ENCODE data around the gene NFIC. TPM values are rescaled to one million over a fixed set of nuclear protein-coding genes. Genes with fewer than 3 reads are reported as not detected.
A peak's percentile ranks its signal among the peaks of the same experiment; 100 is the strongest.

Gene NFIC
- total RNA-seq, 1 donor from 2014 or later: 38.3 TPM

GRCh38 chr19:3323658-3324057 lies 42.7 kb upstream of the NFIC start:
- no peak overlapping the region for H3K4me3 ChIP-seq (ENCODE audit: insufficient read depth, low read depth, low read length)
- H3K36me3 ChIP-seq (ENCODE audit: insufficient read depth, low read length): no peaks in the 10 kb centered on the region
- FAIRE-seq (no peak), DNase-seq (ENCODE audit: low read depth) (no peak)
- no peak overlapping the region for H2AFZ ChIP-seq (ENCODE audit: low read depth, low read length)
- H3K9ac ChIP-seq (ENCODE audit: low read length): no peak overlapping the region
- no peaks in the 10 kb centered on the region for H3K4me1 Mint-ChIP-seq (ENCODE audit: low read depth, unreplicated experiment)
- no peak overlapping the region for H3K27ac ChIP-seq (ENCODE audit: low read depth, low read length)
- no peaks in the 10 kb centered on the region for H4K20me1 ChIP-seq (ENCODE audit: insufficient read depth, low read length)
- H3K36me3 Mint-ChIP-seq (ENCODE audit: low read depth, unreplicated experiment): no peaks in the 10 kb centered on the region
- no peaks in the 10 kb centered on the region for H3K79me2 ChIP-seq (ENCODE audit: insufficient read depth, low read length)
- no peak overlapping the region for H3K4me2 ChIP-seq (ENCODE audit: low read length)
- H3K9me3 ChIP-seq (ENCODE audit: insufficient read depth, low read depth, low read length): no peaks in the 10 kb centered on the region
- TF ChIP-seq CTCF (IDR thresholded peaks at IDR 0.05; ENCODE audit: insufficient read depth, low read depth, low read length): no peak
- TF ChIP-seq EZH2 (IDR thresholded peaks at IDR 0.05; ENCODE audit: insufficient read depth, low read length): no peak
- H3K4me1 ChIP-seq (ENCODE audit: insufficient read depth, low read length): peaks cover 7% of the 10 kb centered on the region
- peaks cover 3% of the 10 kb centered on the region for H3K9me3 Mint-ChIP-seq (ENCODE audit: unreplicated experiment)
- peaks cover 50% of the 10 kb centered on the region for H3K27me3 Mint-ChIP-seq (ENCODE audit: low read depth, unreplicated experiment)
- H3K4me3 Mint-ChIP-seq (ENCODE audit: unreplicated experiment): no peak overlapping the region
- H3K27ac Mint-ChIP-seq (ENCODE audit: unreplicated experiment): no peak overlapping the region
- peaks cover 8% of the 10 kb centered on the region for H3K27me3 ChIP-seq (ENCODE audit: insufficient read depth, low read length)

GRCh38 chr19:3324405-3324856 lies 42.0 kb upstream of the NFIC start:
- Histone ChIP-seq H3K27me3 (ENCODE audit: insufficient read depth, low read length) (peaks cover 8% of the 10 kb centered on the region), H3K4me3 (ENCODE audit: insufficient read depth, low read depth, low read length) (no peak overlapping the region), H3K9me3 (ENCODE audit: insufficient read depth, low read depth, low read length) (no peaks in the 10 kb centered on the region), H3K36me3 (ENCODE audit: insufficient read depth, low read length) (no peaks in the 10 kb centered on the region), H3K9ac (ENCODE audit: low read length) (no peak overlapping the region), H3K79me2 (ENCODE audit: insufficient read depth, low read length) (no peaks in the 10 kb centered on the region), H3K27ac (ENCODE audit: low read depth, low read length) (no peak overlapping the region), H3K4me1 (ENCODE audit: insufficient read depth, low read length) (peaks cover 7% of the 10 kb centered on the region), H3K4me2 (ENCODE audit: low read length) (no peak overlapping the region), H2AFZ (ENCODE audit: low read depth, low read length) (no peak overlapping the region), H4K20me1 (ENCODE audit: insufficient read depth, low read length) (no peaks in the 10 kb centered on the region)
- FAIRE-seq: no peak
- Mint-ChIP-seq H3K36me3 (ENCODE audit: low read depth, unreplicated experiment) (no peaks in the 10 kb centered on the region), H3K27ac (ENCODE audit: unreplicated experiment) (no peak overlapping the region), H3K27me3 (ENCODE audit: low read depth, unreplicated experiment) (peaks cover 50% of the 10 kb centered on the region), H3K9me3 (ENCODE audit: unreplicated experiment) (peaks cover 3% of the 10 kb centered on the region), H3K4me1 (ENCODE audit: low read depth, unreplicated experiment) (no peaks in the 10 kb centered on the region), H3K4me3 (ENCODE audit: unreplicated experiment) (no peak overlapping the region)
- TF ChIP-seq CTCF (IDR thresholded peaks at IDR 0.05; ENCODE audit: insufficient read depth, low read depth, low read length) (peak; percentile 66), EZH2 (IDR thresholded peaks at IDR 0.05; ENCODE audit: insufficient read depth, low read length) (no peak)
- no peak for DNase-seq (ENCODE audit: low read depth)

- Histone ChIP-seq H3K79me2 (ENCODE audit: insufficient read depth, low read length) (no peaks in the 10 kb centered on the region), H3K4me2 (ENCODE audit: low read length) (no peak overlapping the region), H3K4me1 (ENCODE audit: insufficient read depth, low read length) (peaks cover under 1% of the 10 kb centered on the region), H2AFZ (ENCODE audit: low read depth, low read length) (no peak overlapping the region), H3K9me3 (ENCODE audit: insufficient read depth, low read depth, low read length) (no peaks in the 10 kb centered on the region), H3K27ac (ENCODE audit: low read depth, low read length) (no peak overlapping the region), H3K4me3 (ENCODE audit: insufficient read depth, low read depth, low read length) (no peak overlapping the region), H3K27me3 (ENCODE audit: insufficient read depth, low read length) (peaks cover 8% of the 10 kb centered on the region), H3K9ac (ENCODE audit: low read length) (no peak overlapping the region), H3K36me3 (ENCODE audit: insufficient read depth, low read length) (no peaks in the 10 kb centered on the region), H4K20me1 (ENCODE audit: insufficient read depth, low read length) (no peaks in the 10 kb centered on the region)
- Mint-ChIP-seq H3K27ac (ENCODE audit: unreplicated experiment) (no peak overlapping the region), H3K4me1 (ENCODE audit: low read depth, unreplicated experiment) (no peaks in the 10 kb centered on the region), H3K36me3 (ENCODE audit: low read depth, unreplicated experiment) (no peaks in the 10 kb centered on the region), H3K27me3 (ENCODE audit: low read depth, unreplicated experiment) (peaks cover 51% of the 10 kb centered on the region), H3K9me3 (ENCODE audit: unreplicated experiment) (peaks cover 3% of the 10 kb centered on the region), H3K4me3 (ENCODE audit: unreplicated experiment) (no peak overlapping the region)
- FAIRE-seq (no peak), DNase-seq (ENCODE audit: low read depth) (no peak)
- TF ChIP-seq EZH2 (IDR thresholded peaks at IDR 0.05; ENCODE audit: insufficient read depth, low read length) (no peak), CTCF (IDR thresholded peaks at IDR 0.05; ENCODE audit: insufficient read depth, low read depth, low read length) (no peak)
Measured at GRCh38 chr19:3325451-3325850, 40.9 kb upstream of the NFIC start.

Data from astrocyte (in vitro differentiated cells and primary cell).